Left renal cortex interstitium (tissue), 4 donors: ENCODE data around the gene FARS2. TPM values are rescaled to one million over a fixed set of nuclear protein-coding genes. Genes with fewer than 3 reads are reported as not detected.

Experiments
- DNase-seq, 4 donors: peaks; one replicate each; pipeline ENCODE4 v3.0.0-alpha.2; 2013; ENCODE audit warnings: low read depth in 4 of 4, low spot score in 2 of 4, missing footprints in 1 of 4
- polyA plus RNA-seq, 4 donors: library from polyadenylated mRNA; unstranded; fragments of 120-200 nt; gene quantifications; one replicate each; pipeline ENCODE4 v1.2.1, GENCODE V29; 2013; ENCODE audit not compliant: insufficient read length in 4 of 4

FARS2 gene
- polyA plus RNA-seq, 4 donors, result 20.4 to 23.0 (median 21.8) TPM

- DNase-seq, result no peak
Measured at GRCh38 chr6:5412663-5413062, 151.3 kb downstream of the FARS2 start.

DNA sequence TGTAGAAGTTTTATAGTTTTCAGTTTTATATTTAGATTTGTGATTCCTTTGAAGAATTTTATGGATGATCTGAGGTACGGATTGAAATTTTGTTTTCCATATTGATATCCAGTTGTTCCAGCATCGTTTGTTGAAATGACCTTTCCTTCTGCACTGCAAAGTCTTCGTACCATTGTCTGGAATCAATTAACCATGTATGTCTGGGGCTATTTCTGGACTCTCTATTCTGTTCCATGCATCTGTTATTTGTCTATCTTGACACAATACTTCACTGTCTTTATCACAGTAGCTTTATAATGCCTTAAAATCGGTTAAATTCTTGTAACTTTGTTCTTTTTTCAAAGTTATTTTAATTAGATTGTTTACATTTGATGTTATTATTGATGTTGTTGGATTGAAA, 154.9 kb downstream of the FARS2 start:
- no peak for DNase-seq

GRCh38 chr6:5422321-5422915, 161.1 kb downstream of the FARS2 start:
- no peak for DNase-seq

DNA sequence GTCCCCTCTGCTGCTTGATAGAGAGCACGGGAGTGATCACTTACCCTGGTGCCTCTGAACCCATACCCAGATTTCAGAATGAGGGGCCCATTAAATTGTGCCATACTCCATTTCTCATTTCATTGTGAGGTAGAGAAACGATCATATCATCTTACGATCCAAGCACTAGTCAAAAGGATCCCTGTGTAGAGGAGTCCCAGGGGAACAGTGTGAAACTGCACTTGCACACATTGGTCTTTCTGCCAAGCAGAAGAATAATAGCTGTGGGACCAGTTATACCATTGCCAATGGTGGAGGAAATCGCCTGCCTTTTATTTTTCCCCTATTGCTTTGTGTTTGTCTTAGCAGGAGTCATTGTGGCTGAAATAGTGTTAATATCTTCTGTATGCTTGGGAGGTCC, 161.9 kb downstream of the FARS2 start:
- DNase-seq, result no peak

- no peak for DNase-seq
Measured at GRCh38 chr6:5424726-5425125, 163.4 kb downstream of the FARS2 start.

- no peak for DNase-seq
Measured at GRCh38 chr6:5425267-5425666, 164.0 kb downstream of the FARS2 start.

GRCh38 chr6:5425797-5426196, 164.5 kb downstream of the FARS2 start:
- DNase-seq, result no peak

DNA sequence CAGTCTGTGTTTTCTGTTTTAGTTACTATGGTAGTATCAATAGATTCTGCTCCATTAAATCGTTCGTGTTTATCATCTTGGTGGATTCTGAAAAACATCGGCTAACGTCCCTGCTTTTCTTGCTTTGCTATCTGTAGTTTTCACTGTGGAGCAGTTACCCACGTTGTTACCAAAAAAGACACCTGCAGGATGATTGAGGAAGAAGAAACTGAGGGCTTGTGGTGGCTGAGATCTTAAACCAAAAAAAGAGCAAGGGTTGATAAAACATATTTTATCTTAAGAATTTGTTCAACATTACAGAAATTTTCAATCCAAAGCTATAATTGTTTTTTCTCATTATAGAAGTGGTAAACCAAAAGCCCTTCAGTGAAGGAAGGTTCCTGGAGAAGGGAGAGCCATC, 166.3 kb downstream of the FARS2 start:
- DNase-seq, result no peak

GRCh38 chr6:5433324-5433723, 172.0 kb downstream of the FARS2 start:
- DNase-seq, result no peak

DNA sequence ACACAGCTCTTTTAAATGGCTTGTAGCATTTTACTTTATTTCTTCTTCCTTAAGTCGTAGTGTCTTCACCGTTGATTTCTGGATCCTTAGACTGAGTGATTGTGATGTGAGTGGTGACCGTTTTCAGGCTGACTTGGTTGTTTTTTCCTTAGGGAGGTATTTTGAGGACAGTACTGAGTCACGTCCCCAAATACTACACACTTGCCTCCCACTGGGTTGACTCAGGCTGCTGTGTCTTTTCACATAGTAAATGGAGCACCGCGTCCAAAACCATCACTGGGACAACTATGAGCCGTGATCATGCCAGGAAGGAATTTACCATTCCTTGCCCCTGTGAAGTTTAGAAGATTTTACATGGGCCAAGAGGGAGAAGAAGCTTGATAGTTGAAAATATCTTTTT, 174.1 kb downstream of the FARS2 start:
- DNase-seq, result no peak

DNA sequence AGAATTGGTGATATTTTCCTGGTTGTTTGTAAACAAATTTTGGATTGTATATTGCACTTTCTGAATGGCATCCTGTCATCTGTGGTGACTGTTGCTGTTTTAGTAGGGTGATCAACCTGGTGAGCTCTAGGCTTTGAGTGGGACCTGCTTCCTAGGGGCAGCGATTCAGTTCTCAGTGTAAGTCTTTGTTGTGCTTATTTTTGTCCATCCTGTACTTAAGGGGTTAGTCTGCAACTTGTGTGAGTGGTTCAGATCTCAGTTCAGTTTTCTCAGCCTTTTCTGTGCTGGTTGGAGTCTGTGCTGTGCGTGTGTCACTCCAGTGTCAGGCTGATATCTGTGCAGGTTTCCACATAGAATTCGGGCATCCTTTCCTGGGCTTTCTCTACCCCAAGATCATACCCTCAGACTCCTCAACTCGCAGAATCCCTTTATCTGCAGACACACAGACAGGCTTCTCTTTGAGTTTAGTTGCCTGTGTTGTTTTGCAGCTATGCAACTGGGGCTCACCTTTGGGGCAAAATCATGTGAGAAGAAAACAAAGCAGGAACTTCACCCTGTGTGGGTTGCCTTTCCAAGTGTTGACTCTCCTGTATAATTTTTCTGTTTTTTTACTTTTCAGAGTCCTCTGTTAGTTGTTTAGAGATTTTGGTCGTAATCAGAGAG, 177.7 kb downstream of the FARS2 start:
- DNase-seq, result no peak

- no peak for DNase-seq
Measured at GRCh38 chr6:5439749-5440148, 178.4 kb downstream of the FARS2 start.

DNA sequence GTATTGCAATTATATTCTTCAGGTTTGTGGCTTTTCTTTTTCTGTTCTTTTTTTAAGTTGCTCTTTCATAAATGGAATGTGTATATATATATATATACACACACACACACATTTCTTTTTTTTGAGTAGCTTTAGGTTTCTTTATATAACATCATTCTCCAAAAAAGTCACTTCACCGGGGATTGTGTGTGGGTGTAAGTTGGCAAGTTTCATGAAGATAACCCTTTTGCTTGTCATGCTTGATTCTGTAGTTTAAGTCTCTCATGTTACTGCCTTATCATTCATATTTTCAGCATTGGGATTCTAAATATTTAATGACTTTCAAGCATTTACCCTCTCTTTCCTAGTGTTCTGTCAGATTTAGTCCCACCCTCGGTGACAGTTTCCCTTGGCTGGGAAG, 181.0 kb downstream of the FARS2 start:
- DNase-seq, result no peak

DNA sequence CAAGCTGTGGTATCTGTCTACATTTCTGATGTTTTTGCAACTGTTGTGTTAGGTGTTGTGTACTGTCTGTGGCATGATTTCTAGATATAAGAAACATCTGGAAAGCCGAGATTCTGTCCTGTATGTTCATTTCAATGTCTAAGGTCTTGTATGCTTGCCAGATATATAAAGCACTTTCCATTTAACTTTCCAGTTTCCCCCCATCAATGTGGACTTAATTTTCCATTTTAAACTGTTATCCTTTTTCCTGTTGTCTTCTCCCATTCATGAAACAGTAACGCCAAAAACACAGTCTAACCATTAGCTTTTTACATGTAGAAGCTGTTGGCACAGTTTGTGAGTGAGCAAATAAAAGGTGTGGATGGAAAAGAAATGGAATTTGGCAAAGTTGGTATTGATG, 181.6 kb downstream of the FARS2 start:
- DNase-seq, result no peak

GRCh38 chr6:5443491-5443890, 182.2 kb downstream of the FARS2 start:
- no peak for DNase-seq

DNA sequence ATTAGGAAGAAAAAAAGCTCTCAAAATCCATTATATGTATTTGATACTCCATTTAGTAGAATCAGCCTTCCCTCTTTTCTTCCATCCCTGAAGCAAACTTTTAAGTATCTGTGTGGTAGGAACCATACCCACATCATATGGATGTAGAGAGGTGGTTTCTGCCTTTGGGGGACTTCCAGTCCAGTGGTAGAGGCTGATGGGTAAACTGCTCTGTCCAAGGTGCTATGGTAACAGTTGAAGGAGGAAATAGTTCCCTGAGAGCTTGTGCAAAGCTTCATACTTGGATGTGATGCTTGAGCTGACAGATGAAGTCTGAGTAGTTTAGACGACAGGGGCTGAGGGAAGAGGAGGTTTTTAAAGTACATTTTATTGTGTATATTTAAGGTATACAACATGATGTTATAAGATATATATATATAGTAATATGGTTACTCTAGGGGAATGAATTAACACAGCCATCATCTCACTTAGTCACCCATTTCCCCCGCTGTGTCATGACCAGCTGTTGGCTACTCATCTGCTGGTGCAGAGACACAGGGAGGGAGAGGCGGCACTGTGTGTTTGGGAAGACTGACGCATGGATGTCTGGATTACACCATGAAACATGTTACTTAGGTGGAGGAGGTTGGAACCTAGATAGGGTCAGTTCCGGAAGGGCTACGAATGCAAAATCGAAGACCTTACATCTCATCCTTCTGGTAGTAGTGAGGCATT, 185.2 kb downstream of the FARS2 start:
- DNase-seq, result no peak

GRCh38 chr6:5447921-5448320, 186.6 kb downstream of the FARS2 start:
- DNase-seq, result no peak

DNA sequence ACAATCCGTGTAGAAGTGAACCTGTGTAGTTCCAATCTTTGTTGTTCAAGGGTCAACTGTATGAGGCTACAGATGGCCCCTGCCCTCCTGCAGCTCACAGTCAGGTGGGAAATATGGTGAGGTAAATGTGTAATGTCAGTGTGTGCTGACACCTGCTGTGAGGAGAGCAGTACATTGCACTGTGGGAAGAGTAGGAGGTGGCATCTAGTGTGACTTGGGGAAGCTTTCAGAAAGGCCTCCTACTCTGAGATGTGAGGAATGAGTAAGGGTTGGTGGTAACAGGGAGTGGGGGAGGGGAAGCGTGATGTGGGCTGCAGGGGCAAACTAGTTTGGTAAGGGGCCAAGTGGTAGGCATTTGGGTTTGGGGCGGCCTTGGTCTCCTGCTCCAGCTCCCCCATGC, 188.8 kb downstream of the FARS2 start:
- DNase-seq, result no peak

DNA sequence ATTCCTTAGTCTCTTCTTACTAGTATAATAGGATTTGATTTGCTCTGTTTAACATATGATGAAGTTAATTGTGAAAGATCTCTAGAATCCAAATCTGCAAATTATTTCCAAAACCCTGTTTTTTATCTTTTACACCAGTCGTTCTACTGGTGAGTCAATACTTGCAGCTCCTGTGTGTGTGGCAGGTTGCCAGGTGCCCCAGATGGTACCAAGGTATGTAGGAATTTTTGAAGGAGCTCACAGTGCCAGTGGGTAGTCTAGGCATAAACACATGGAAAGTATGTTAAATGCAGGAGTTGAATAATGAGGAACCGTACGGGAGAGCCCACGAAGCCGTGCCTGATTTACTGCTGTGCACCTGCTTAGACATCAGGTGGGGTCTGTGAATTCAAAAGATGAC, 192.2 kb downstream of the FARS2 start:
- no peak for DNase-seq

GRCh38 chr6:5455142-5455541, 193.8 kb downstream of the FARS2 start:
- DNase-seq, result no peak

DNA sequence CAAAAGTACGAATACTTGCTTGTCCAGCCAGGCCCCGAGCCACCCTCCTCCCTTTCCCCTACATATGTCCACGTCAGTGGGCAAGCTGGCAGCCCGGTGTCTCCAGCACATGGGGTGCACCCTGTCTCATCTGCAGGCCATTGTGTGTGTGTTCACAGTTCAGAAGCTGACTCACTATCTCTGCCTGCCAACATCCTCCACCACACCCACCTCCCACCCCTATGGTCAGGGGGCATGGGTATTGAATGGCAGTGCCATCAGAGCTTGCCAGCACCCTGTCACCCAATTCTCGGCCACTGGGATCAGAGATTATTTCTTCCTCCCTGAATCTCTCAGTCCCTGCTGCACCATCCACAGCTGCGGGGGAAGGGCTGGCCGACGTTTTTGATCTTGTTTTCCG, 195.7 kb downstream of the FARS2 start:
- no peak for DNase-seq

DNA sequence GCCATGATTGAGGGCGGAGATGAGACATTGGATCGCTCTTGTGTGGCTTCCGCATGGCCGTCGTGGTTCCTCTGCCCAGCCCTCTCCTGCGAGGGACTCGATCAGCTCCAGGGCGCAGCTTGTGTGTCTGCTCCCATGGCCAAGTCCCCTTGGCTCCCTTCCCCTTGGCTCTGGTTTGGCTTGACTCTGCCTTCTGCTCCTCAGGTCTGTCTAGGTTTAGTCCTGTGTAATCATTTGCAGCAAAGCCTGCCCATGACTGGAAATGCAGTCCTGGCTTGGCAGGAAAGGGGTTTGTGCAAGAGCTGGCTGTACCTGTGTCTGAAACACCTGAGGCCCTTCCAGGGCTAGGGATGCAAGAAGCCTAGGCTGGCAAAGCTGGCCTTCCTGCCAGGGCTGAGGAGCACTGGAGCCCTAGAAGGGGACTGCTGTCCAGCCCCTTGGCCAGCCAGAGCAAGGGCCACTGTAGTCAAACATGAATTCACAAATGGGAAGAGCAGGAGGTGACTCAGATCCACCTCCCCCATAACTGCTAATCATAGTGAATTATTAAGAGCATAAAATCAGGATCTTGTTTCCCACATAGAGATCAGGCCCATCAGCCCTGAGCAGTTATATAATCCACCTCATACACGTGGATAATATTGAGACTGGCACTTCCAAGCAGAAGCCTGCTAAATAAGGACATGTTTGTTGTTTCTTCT, 196.8 kb downstream of the FARS2 start:
- DNase-seq, result no peak
